Right renal pelvis (tissue), 4 donors: ENCODE results near the gene EPS8L1. TPM values are rescaled to one million over a fixed set of nuclear protein-coding genes. Genes with fewer than 3 reads are reported as not detected.
"Not testable (repeated sequence)": the region's sequence is repeated elsewhere in the genome, so short reads cannot be mapped to it uniquely, and the experiment has no call there.

Experiments
- DNase-seq, 4 donors: peaks; one replicate each; pipeline ENCODE4 v3.0.0-alpha.2; 2013; ENCODE audit warnings: low read depth in 4 of 4, low spot score in 3 of 4, missing footprints in 1 of 4
- polyA plus RNA-seq, 4 donors: library from polyadenylated mRNA; unstranded; fragments of 120-200 nt; gene quantifications; one replicate each; pipeline ENCODE4 v1.2.1, GENCODE V29; 2013; ENCODE audit not compliant: insufficient read length in 4 of 4

The EPS8L1 gene
- polyA plus RNA-seq, 4 donors: 45.5 to 62.7 (median 55.4) TPM

- DNase-seq: no peak
These were observed 17.0 kb downstream of the EPS8L1 start for GRCh38 chr19:55092423-55093318.

- DNase-seq: no peak
These were observed 19.0 kb downstream of the EPS8L1 start for GRCh38 chr19:55094456-55095259.

DNA sequence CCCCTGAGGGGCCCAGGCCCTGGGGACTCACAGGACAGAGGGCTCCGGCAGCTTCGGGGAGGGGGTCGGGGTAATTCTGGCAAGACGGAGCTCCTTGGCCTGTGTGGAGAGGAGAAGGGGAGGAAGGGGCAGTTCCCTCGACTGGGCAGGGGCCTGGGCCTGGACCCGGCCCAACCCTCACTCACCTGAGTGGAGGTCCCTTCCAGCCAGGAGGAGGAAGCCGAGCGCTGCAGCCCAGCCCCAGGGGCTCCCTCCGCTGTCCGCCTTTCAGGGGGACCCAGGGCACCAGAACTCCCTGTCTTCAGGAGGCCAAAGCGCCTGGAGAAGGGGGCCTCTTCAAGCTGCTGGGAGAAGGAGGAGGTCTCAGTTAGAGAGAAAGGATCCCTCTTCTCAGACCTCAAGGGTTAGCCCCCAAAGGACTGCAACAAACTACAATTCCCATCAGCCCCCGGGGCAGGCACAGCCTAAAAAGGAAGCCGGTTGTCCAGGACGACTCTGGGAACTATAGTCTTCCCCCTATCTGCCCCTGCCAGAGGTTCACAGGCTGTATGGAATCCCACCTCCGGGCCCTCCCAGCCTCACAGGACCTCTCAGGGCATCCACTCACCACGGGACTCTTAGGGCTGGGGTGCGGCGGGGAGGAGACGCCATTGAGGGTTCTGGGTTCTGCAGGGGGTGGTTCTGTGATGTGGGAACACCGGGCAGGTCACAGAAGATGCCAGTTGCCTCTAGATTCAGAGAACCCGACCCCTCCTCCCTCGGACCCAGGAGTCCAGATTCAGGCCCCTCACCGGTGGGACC, 19.8 kb downstream of the EPS8L1 start:
- no peak for DNase-seq

GRCh38 chr19:55096061-55096701, 20.5 kb downstream of the EPS8L1 start:
- DNase-seq: no peak

GRCh38 chr19:55097864-55098715, 22.4 kb downstream of the EPS8L1 start:
- DNase-seq: no peak

DNA sequence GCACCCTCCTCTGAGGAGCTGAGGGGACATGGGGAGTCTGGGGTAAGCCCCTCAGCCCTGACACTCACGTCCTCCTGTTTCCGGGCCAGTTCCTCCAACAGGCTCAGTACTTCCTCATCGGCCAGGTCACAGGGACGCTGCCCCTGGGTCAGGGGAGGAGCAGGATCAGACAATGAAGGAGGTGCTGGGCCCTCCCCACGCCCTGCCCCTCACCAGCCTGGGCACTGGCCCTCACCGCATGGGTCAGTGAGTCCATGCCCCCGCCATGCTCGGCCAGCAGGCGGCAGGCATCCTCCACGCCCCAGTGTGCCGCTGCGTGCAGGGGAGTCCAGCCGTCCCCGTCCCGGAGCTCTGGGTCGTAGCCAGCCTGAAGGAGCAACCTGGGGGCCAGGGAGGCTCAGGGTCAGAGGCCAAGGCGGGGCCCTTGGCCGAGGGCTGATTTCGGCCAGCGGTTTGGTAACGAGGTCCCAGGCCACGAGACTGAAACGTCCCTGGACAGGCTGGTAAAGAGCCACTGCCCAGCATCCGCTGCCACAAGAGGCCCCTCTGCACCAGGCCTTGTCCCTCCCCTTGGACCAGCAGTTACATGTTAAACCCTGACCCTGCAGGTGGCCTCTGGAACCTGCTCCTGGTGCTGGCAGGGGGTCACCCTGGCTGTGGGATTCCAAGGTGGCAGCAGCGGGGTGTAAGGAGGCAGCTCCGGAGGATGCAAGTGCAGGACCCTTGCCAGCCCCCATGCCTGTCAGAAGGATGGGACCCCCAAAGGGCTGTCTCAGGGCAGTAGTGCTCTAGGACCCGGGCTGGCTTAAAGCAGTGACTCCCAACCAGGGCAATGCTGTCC, 23.3 kb downstream of the EPS8L1 start:
- no peak for DNase-seq

DNA sequence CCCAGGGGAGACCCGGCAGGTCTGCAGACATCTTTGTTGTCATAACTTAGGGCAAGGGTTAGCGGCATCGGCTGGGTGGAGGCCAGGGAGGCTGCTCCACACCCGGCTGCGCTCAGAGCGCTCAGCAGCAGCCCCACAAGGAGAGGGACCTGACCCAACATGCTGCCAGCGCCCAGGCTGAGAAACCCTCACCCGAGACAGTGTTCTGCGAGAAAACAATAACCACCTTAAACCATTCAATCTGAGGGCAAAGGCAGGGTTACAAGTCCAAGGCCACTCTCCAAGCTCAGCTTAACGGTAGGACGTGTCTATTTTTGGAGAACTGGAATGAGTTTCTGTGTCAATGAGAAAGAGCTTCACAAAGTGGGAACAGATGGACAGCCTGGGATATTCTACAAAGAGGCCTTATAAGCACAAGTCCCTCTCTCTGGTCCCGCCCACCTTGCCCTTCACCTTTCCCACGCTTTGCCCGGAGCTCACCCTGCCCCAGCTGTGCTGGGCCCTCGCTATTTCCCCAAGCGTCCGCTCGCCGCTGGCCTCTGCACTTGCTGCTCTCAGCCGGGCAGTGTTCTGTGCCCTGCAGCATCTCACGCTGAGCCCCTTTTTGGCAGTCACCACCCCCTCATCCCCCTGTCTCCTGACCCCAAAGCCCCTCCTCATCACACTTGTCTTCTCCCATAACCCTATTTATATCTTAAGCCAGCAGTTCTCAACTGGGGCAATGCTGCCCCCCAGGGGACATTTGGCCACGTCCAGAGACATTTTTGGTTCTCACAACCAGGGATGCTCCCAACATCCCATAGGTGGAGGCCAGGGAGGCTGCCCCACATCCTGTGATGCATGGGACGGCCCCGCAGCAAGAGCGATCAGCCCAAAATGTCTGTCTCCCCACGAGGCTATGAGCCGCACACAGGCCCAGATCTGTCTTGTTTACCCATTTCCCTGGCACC, 24.2 kb downstream of the EPS8L1 start:
- no peak for DNase-seq

GRCh38 chr19:55101261-55101660, 25.6 kb downstream of the EPS8L1 start:
- DNase-seq: no peak

DNA sequence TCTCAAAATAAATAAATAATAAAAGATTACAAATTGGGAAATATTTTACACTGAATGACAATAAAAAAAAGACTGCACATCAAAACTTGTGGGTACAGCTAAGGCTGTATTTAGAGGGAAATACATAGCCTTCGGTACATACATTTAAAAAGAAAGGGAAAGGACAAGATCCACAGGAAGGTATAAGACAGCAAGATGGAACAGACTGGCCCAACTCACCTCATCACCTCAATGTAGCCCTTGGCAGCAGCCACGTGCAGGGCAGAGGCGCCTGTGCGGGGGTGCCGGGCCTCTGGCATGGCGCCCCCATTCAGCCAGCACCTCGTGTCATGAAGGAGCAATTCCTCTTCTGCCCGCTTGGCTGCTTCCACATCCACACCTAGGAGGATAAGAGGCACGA, 27.5 kb downstream of the EPS8L1 start:
- no peak for DNase-seq

DNA sequence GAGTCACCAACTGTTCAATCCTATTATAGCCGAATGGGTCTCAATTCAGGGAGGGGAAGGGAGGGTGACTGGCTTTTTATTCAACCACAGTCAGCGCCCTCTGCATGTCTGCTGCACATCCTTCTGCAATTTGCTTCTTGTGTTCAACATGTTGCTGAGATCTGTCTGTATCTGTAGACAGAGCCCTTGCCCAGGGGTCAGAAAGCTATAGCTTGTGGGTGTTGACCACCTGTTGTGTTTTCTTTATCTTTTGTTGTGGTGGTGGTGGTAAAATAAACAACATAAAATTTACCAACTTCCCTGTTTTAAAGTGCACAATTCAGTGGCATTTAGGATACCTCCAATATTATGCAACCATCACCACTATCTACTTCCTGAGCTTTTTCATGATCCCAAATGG, 29.6 kb downstream of the EPS8L1 start:
- no peak for DNase-seq

GRCh38 chr19:55106591-55106990, 30.9 kb downstream of the EPS8L1 start:
- DNase-seq: no peak

DNA sequence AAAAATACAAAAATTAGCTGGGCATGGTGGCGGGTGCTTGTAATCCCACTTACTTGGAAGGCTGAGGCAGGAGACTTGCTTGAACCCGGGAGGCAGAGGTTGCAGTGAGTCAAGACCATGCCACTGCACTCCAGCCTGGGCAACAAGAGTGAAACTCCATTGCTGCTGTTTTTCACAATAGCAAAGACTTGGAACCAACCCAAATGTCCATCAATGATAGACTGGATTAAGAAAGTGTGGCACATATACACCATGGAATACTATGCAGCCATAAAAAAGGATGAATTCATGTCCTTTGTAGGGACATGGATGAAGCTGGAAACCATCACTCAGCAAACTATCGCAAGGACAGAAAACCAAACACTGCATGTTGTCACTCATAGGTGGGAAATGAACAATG, 31.6 kb downstream of the EPS8L1 start:
- DNase-seq: not testable (repeated sequence)

GRCh38 chr19:55109527-55110291, 34.0 kb downstream of the EPS8L1 start:
- no peak for DNase-seq

DNA sequence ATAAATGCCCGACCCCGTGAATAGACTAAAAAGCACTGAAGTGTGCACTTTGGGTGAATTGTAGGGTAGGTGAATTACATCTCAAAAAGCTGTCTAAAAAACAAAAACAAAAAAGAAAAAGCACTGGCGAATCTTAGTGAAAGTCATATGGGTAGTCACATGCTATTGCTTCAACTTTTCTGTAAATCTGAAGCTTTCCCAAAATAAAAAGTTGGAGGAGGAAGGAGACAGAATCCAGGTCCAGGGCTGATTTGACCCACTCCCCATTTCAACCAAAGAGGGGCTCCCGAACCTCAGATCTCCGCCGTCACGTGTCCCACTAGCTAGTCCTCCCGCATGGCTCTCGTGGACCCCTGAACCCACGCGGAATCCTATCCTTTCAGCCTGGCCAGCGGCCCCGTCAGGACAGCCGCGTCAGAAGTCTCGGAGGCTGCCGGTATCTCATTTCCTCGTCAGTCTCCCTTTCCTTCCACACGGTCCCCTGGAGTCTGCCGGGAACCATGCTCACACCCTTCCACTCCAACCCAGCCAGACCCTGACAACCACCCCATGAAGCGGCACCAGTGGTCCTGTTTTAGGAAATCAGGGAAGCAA, 35.7 kb downstream of the EPS8L1 start:
- no peak for DNase-seq

GRCh38 chr19:55112246-55112776, 36.6 kb downstream of the EPS8L1 start:
- no peak for DNase-seq
